GM21360 (cell line): ENCODE measurements around the gene TSC22D4.
"Not testable (repeated sequence)": the region's sequence is repeated elsewhere in the genome, so short reads cannot be mapped to it uniquely, and the experiment has no call there.

ENCODE experiments used
- ATAC-seq: cut with Tn5 transposase; IDR thresholded peaks from one replicate; pipeline ENCODE4 v1.9.1; 2021; ENCODE audit warnings: mild to moderate bottlenecking, moderate library complexity; ENCODE audit not compliant: unreplicated experiment

The TSC22D4 gene

DNA sequence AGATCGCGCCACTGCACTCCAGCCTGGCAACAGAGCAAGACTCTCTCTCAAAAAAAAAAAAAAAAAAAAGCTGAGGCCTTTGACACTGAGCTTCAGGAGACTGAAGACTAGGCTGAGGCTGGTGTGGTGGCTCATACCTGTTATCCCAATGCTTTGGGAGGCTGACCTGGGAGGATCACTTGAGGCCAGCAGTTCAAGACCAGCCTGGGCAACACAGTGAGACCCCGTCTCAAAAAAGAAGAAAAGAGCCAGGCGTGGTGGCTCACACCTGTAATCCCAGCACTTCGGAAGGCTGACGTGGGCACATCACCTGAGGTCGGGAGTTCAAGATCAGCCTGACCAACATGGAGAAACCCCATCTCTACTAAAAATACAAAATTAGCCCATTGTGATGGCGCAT is 31.7 kb downstream of the TSC22D4 start:
- ATAC-seq: not testable (repeated sequence)

DNA sequence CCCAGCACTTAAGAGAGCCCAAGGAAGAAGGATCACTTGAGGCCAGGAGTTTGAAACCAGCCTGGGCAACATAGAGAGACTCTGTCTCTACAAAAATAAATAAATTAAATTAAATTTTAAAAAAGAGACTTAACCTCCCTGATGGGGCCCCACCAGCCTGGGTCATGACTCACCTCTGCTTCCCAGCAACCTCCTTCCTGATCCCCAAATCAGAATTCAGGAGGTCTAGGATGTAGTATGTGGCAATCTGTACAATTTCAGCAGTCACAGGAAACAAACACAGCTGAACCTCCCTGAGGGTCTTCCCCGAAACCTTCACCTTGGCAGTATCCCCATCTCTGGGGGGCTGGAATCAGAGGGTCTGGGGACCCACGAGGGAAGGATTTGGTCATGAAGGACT is 33.0 kb downstream of the TSC22D4 start:
- ATAC-seq: no peak

DNA sequence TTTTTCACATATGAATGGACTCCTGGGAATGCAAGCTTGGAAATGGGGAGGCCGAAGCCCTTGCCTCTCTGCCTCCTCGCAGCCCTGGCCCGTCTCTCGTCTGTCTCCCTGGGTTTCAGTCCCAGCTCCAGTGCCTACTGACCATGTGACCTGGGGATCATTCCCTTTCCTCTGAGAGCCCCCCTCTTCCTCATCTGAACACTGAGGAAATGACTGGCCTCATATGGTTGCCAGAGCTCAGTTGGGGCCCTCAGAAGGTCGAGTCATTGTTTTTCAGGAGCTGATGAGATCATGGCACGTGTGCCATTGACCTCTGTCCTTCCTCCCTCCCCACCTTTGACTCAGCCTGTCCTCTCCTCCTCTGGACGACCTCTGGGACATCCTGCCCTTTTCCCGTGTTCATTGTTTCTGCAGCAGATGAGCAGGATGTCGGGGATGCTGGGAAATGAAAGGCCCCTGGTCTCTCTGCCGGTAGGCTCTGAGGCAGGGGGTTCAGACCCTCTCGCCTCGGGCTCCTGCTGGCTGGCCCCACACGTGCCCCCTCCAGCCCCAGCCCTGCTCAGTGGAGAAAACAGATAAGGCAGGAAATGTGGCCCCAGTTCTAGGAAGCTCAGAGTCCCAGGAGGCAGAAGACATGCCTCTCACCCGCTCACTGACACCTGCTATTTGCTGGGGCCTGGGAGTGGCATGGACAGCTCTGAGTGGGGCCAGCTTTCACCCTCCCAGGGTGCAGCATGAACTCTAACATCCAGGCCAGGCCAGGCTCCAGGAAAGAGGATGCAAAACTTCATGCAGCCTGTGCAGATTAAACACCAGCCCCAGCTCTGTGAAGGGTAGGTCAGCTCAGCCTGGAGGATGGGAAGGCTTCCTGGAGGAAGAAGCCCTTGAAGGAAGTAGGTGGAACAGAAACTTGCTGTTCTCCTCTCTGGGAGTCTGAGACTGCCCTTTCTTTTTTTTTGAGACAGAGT is 34.4 kb downstream of the TSC22D4 start:
- ATAC-seq: no peak

DNA sequence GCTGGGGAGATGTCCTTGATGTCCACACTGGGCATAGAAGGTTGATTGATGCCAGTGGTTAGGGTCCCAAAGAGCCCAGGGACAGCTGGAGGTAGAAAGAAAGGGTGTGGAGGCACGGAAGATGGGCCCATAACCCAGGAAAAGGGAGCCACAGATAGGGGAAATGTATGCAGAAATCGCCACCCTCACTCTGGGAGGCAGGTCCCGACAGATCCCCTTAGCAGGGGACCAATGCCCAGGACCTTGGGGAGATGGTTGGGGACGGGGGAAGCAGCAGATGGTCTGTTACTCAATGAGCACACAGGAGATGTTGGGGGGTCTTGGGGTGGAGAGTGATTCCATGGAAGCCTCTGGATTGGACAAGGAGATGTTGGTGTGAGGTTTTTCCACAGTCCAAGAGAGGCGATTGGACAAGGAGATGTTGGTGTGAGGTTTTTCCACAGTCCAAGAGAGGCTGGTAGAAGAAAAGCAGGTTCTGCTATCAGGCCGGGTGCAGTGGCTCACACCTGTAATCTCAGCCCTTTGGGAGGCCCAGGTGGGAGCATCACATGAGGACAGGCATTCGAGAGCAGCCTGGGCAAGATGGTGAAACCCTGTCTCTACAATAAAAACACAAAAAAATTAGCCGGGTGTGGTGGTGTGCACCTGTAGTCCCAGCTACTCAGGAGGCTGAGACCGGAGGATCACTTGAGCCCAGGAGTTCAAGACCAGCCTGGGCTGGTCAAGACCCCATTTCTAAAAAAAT is 35.7 kb downstream of the TSC22D4 start:
- no peak for ATAC-seq

DNA sequence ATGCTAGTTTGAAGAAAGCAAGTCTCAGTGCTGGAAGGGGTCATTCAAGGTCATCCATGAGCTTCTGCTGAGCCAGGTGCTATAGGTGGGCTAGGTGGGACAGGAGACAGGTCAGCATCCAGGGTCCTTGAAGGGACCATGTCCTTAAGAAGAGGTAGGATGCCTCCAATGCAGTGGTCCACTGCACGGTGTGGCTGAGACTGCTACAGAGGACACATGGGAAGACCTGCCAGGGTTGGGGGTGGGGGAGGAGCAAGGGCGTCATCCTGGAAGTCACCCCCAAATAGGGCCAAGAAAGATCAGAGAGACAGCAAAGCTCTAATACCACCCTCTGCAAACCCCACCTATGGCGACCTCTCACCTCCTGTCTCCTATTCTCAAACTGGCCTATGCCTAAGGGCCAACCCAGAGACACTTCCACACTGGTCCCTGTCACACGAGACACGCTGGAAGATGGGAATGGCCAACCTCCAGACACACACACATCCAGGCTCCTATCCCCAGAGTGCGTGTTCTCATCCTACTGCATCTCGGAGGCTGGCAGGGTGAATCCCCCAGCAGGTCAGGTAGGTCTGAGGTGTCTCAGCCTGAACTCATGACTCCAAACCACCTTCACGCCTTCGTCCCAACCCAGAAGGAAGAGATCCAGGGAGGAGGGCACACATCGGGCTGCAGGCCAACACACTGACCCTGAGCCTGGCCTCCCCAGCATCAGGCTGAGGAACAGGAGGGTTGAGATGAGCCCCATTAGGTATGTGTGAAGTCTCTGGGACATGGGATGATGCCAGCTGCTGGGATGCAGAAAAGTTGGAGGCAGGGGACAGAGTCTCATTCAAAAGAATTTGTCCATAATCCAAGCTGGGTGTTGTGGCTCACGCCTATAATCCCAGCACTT is 37.1 kb downstream of the TSC22D4 start:
- no peak for ATAC-seq

DNA sequence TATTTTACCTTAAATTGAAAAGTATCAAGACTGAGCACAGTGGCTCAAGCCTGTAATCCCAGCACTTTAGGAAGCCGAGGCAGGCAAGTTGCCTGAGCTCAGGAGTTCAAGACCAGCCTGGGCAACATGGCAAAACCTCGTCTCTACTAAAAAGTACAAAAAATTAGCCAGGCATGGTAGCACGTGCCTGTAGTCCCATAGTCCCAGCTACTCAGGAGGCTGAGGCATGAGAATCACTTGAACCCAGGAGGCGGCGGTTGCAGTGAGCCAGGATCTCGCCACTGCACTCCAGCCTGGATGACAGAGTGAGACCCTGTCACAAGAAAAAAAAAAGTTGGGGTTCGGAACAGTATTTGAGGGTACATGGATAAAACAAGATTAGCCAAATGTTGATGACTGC is 39.8 kb downstream of the TSC22D4 start:
- not testable (repeated sequence) for ATAC-seq

DNA sequence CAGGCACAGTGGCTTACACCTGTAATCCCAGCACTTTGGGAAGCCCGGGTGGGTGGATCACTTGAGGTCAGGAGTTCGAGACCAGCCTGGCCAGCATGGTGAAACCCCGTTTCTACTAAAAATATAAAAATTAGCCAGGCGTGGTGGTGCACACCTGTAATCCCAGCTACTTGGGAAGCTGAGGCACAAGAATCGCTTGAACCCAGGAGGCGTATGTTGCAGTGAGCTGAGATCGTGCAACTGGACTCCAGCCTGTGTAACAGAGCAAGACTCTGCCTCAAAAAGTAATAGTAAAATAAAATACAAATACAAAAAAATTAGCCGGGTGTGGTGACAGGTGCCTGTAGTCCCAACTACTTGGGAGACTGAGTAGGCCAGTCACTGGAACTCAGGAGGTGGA is 40.3 kb downstream of the TSC22D4 start:
- ATAC-seq: not testable (repeated sequence)

DNA sequence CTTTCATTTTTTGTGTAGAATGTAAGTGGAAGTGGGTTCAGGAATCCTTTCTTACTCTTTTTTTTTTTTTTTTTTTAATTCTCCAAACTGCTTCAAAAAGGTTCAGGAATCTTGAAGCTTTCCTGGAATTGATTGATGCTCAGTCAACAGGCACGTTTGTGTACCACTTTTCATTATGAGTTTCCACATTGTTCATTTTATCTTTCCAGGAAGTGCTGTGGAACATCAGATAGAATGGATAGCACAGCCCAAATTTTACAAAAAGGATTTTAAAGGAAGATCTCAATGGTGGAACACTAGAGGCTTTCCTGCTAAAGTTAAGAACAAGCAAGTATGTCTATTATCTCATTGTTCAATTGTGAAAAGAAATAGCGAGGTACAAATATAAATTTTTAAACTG is 40.8 kb downstream of the TSC22D4 start:
- no peak for ATAC-seq

DNA sequence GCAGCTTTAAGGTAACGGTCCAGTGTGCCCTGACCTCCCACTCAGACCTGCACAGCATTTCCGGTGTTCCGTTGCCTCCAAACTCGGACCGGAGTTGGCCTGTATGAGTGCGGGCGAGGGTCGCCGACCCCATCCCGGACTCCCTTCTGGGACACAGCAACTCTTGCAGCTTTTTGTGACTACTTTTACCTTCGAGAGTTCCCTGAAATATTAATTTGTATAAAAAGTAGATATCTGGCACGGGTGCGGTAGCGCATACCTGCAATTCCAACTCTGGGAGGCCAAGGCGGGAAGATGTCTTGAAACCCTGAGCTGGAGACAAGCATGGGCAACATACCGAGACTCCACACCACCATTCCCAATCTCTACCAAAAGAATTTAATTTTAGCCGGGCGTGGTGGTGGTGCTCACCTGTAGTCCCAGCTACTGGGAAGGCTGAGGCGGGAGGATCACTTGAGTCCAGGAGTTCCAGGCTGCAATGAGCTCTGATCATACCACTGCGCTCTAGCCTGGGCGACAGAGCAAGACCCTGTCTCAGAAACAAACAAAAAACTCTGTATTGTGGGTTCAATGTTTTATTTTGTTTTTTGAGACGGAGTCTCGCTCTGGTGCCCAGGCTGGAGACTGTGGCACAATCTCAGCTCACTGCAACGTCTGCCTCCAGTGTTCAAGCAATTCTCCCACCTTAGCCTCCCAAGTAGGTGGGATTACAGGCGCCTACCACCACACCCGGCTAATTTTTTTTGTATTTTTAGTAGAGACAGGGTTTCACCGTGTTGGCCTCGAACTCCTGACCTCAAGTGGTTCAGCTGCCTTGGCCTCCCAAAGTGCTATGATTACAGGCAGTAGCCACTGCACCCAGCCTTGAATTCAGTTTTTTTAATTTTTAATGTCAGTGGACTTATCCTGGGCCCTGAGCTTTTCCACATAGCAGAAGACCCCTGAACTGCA is 41.6 kb downstream of the TSC22D4 start:
- ATAC-seq: no peak

DNA sequence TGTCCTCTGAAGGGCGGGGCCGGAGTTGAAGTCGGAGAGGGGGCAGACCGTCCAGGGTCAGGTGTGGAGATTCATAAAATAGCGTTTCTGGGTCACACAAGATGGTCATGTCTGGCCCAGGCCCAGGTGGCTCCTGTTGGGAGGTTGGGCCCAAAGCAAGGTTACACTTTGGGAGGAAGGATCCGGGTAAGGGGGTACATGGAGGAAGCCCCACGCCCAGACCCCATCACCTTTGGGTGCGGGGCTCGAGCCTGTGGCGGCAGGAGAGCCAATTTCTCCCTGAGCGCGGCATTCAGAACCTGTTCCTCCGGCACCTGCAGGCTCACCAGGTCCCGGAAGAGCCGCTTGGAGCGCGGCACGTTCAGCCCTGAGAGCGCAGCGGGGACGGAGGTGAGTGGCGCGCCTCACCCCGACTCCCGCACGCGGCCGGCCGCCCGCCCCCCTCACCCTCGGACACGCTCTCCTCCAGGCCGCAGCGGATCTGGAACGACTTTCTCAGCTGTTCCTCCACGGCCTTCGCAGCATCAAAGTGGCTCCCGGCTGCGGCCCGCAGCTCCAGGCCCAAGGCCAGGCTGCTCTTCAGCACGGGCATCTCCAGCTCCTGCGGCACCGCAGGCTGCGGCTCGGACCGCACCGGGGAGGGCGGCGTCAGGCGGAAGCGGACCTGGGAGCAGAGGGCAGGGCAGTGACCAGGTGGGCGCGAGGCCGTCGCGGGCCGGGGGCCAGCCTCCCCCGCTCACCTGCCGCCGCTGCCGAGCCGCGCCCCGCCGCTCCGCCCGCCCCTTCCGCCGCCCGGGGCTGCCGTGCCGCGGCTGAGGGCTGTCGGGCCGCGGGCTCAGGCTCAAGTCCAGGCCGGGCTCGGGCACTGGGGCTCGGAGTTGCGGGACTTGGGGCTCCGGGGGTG is 43.4 kb downstream of the TSC22D4 start:
- ATAC-seq: peak; percentile 26

DNA sequence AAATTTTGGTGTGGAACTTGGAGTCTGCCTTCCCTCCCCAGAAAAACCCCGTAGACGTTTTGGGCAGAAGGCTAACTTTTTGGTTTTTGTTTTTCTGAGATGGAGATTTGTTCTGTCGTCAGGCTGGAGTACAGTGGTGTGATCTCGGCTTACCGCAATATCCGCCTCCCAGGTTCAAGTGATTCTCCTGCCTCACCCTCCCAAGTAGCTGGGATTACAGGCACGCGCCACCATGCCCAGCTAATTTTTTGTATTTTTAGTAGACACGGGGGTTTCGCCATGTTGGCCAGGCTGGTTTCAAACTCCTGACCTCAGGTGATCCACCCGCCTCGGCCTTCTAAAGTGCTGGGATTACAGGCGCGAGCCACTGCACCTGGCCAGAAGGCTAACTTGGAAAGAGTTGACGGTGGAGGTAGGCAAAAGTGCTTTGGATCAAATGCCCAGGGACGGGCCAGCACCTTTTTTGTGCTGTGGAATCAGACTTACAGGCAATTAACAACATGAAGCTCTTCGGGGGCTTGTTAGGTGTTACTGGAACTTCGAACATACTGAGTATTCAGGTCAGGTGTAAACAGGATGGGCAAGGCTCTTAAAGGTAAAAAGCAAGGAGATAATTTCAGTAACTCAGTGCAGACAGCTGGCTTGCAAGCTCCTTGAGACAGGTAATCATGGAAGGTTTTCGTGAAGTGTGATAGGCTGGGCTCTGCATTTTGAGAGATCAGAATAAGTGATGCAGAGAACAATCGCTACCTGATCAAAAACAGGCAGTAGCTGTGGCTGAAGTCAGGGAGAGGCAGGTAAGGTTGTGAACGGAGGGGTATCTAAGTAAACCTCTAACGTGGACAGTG is 44.5 kb downstream of the TSC22D4 start:
- ATAC-seq: no peak

DNA sequence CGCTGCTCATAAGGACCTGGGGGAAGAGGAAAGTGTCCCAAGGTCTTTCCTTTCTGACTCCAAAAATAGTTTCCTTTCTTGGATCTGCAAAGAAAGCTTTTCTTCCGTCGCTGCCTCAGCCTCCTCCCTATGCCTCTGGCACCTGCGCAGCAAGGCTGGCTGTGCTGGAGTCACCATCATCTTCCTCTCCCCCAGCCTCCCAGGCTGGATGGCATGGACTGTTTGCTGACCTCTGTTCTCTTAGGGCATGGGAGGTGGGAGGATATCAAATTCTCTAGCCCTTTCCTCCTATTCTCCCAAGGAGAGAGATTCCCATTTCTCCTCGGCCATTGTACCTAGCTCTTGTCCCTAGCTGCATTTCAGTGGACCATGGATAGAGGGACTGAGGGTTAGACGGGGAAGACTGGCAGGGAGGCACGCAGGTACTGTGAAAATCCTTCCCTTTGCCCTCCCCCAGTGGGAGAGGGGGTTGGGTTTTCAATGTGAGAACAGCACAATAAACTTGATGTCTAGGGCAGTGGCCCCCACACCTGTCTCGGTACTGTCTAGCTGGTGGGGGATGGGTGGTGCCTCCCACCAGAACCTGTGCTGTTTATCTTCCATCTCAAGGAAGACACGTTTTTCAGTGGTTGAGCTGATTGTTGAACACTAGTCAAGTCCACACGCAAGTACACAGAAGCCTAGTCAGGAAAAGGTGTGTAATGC is 45.3 kb downstream of the TSC22D4 start:
- no peak for ATAC-seq

DNA sequence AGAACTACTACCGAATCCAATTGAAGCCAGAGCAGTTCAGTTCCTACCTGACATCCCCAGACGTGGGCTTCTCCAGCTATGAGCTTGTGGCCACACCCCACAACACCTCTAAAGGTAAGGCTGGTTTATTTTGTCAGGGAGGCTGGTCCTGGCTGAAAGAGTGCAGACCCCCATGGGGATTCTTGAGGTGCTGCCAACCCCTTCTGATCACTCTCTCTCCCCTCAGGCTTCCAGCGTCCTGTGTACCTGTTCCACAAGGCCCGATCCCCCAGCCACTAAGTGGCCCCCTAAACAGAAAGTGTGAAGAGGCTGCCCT is 45.8 kb downstream of the TSC22D4 start:
- ATAC-seq: no peak

DNA sequence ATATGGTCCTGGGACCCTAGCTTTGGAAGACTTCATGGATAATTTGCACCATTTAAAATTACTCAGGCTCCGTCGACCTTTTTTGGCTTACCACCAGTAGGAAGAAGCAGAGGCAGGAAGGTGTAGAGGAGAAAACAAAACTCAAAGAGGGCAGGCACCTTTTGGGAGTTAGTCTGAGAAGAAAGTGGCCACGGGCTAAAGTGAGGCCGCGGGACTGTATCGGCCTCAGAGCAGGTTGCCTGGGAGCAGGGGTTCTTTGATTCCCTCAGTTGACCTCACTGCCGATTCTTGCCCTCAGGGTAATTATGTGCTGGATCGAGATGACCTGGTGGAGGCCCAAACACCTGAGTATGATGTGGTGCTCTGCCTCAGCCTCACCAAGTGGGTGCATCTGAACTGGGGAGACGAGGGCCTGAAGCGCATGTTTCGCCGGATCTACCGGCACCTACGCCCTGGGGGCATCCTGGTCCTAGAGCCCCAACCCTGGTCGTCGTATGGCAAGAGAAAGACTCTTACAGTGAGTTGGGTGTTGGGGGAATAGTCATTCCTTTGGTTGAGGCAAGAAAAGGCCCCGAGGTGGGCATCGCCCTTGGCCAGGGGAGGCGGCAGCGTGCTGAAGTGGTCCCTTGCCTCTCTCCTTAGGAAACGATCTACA is 46.3 kb downstream of the TSC22D4 start:
- no peak for ATAC-seq

DNA sequence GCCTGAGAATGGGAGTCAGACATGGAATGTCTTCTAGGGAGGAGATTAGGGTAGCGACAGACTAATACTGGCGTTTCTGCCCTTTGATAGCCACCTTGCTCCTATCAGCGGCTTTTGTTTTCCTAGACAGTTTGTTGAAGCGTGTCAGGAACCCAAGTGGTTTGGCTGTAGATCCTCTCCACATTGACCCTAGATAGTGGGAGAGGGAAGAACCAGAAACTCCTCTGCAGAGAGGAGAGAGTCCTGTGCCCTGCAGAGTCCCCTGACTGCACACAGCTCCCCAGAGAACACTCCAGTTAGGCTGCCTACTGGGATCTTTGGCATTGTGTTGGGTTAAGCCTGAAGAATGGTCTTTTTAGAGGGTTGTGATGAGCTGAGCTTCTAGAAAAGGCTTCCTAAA is 47.0 kb downstream of the TSC22D4 start:
- ATAC-seq: no peak

DNA sequence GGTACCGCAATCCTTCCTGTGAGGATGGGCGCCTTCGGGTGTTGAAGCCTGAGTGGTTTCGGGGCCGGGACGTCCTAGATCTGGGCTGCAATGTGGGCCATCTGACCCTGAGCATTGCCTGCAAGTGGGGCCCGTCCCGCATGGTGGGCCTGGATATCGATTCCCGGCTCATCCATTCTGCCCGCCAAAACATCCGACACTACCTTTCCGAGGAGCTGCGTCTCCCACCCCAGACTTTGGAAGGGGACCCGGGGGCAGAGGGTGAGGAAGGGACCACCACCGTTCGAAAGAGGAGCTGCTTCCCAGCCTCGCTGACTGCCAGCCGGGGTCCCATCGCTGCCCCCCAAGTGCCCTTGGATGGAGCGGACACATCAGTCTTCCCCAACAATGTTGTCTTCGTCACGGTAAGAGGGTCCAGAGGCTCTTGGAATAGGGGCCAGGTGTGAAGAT is 47.7 kb downstream of the TSC22D4 start:
- no peak for ATAC-seq
